Tibial nerve (tissue), 3 donors: ENCODE data around the gene PSTPIP2.

ENCODE experiments used
- POLR2A ChIP-seq, 2 donors: fragments of 450-650 bp; IDR thresholded peaks; one replicate each; pipeline ENCODE4 v1.6.1; 2017; ENCODE audit warnings: antibody characterized with exemption in 2 of 2, mild to moderate bottlenecking in 2 of 2, moderate library complexity in 2 of 2
- TF ChIP-seq, protein P1 (sequence below), 5 experiments: fragments of 200-600 bp in 3 of 5; fragments of 450-650 bp in 2 of 5; sonication (generic) in 3 of 5; IDR thresholded peaks; one replicate each; pipeline ENCODE4 v1.5.1; 2016 to 2019; ENCODE audit warnings: antibody characterized with exemption in 5 of 5, mild to moderate bottlenecking in 3 of 5, moderate library complexity in 2 of 5

DNA sequence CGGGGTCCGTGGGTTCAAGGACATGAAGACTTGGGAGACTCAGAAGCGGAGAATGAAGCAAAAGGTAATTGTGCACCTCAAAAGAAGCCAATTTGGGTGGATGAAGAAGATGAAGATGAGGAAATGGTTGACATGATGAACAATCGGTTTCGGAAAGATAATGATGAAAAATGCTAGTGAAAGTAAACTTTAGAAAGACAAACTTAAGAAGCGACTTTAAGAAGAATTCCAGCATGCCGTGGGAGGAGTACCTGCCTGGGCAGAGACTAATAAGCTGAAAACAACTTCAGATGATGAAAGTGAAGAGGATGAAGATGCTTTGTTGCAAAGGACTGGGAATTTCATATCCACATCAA is 43.5 kb downstream of the PSTPIP2 start:
- TF ChIP-seq, protein P1, sequence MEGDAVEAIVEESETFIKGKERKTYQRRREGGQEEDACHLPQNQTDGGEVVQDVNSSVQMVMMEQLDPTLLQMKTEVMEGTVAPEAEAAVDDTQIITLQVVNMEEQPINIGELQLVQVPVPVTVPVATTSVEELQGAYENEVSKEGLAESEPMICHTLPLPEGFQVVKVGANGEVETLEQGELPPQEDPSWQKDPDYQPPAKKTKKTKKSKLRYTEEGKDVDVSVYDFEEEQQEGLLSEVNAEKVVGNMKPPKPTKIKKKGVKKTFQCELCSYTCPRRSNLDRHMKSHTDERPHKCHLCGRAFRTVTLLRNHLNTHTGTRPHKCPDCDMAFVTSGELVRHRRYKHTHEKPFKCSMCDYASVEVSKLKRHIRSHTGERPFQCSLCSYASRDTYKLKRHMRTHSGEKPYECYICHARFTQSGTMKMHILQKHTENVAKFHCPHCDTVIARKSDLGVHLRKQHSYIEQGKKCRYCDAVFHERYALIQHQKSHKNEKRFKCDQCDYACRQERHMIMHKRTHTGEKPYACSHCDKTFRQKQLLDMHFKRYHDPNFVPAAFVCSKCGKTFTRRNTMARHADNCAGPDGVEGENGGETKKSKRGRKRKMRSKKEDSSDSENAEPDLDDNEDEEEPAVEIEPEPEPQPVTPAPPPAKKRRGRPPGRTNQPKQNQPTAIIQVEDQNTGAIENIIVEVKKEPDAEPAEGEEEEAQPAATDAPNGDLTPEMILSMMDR (IDR thresholded peaks at IDR 0.05), result no peak
- TF ChIP-seq POLR2A (IDR thresholded peaks at IDR 0.05), result no peak
